ENCODE measurements around the gene CTAG1A.
A peak's percentile ranks its signal among the peaks of the same experiment; 100 is the strongest.
"Not testable (repeated sequence)": the region's sequence is repeated elsewhere in the genome, so short reads cannot be mapped to it uniquely, and the experiment has no call there.

CTAG1A gene

GRCh38 chrX:154584585-154585183, at the start of gene CTAG1A:
TSS of gene CTAG1A (plus strand) at chrX:154585133. CDS start at chrX:154585207, 74 bp downstream.
- not testable (repeated sequence) for DNase-seq

GRCh38 chrX:154535892-154536291, 49.0 kb upstream of the CTAG1A start:
- DNase-seq, result no peak

GRCh38 chrX:154539077-154539476, 45.9 kb upstream of the CTAG1A start:
- no peak for DNase-seq

- not testable (repeated sequence) for DNase-seq
Measured at GRCh38 chrX:154540365-154540764, 44.6 kb upstream of the CTAG1A start.

- no peak for DNase-seq
Measured at GRCh38 chrX:154540897-154541535, 43.9 kb upstream of the CTAG1A start.

GRCh38 chrX:154541589-154541895, 43.4 kb upstream of the CTAG1A start:
- DNase-seq, result no peak

- DNase-seq, result no peak
Measured at GRCh38 chrX:154541896-154542722, 42.8 kb upstream of the CTAG1A start.

- no peak for DNase-seq
Measured at GRCh38 chrX:154542723-154543424, 42.1 kb upstream of the CTAG1A start.

GRCh38 chrX:154545673-154546274, 39.2 kb upstream of the CTAG1A start:
- DNase-seq, result no peak

GRCh38 chrX:154546354-154547244, 38.3 kb upstream of the CTAG1A start, which contains the start of gene G6PD:
TSS of gene G6PD (minus strand) at chrX:154546846. CDS start at chrX:154546155, 691 bp downstream.
- peak; percentile 35 for DNase-seq

GRCh38 chrX:154547245-154548027, 37.5 kb upstream of the CTAG1A start, which contains the start of gene IKBKG:
TSS of gene IKBKG (plus strand) at chrX:154547620. CDS start at chrX:154552003, 4,383 bp downstream.
- DNase-seq, result peak; percentile 4

GRCh38 chrX:154548028-154548316, 37.0 kb upstream of the CTAG1A start:
- DNase-seq, result no peak

- no peak for DNase-seq
Measured at GRCh38 chrX:154549766-154550165, 35.2 kb upstream of the CTAG1A start.

- not testable (repeated sequence) for DNase-seq
Measured at GRCh38 chrX:154552112-154552806, 32.7 kb upstream of the CTAG1A start.

- not testable (repeated sequence) for DNase-seq
Measured at GRCh38 chrX:154558060-154558690, 26.8 kb upstream of the CTAG1A start.

GRCh38 chrX:154558896-154559295, 26.0 kb upstream of the CTAG1A start:
- DNase-seq, result not testable (repeated sequence)

GRCh38 chrX:154560326-154560725, 24.6 kb upstream of the CTAG1A start:
- DNase-seq, result not testable (repeated sequence)

- not testable (repeated sequence) for DNase-seq
Measured at GRCh38 chrX:154562295-154562694, 22.6 kb upstream of the CTAG1A start.

GRCh38 chrX:154570361-154570760, 14.6 kb upstream of the CTAG1A start:
- not testable (repeated sequence) for DNase-seq

GRCh38 chrX:154573061-154573460, 11.9 kb upstream of the CTAG1A start:
- not testable (repeated sequence) for DNase-seq

Data from NCI-H524 treated with DMSO at 0.1 percent for 48 hours (cell line).